Heart right ventricle (tissue), 16 donors: ENCODE results near the gene DESI2. TPM values are rescaled to one million over a fixed set of nuclear protein-coding genes. Genes with fewer than 3 reads are reported as not detected.

Experiments used
- ATAC-seq, 8 donors: fragments of 200-7000 bp; cut with Tn5 transposase; one replicate each; pipeline ENCODE4 v1.9.1; 2020; ENCODE audit warnings: mild to moderate bottlenecking in 8 of 8, moderate library complexity in 8 of 8, moderate number of reproducible peaks in 1 of 8
- DNase-seq, 2 donors: peaks; one replicate each; pipeline ENCODE4 v3.0.0-alpha.2; 2020
- H3K27ac ChIP-seq, 10 donors: fragments of 200-600 bp; sonication (generic) in 2 of 10; one replicate each; pipeline versions ENCODE4 v1.5.0 to v1.8.0; 2020 to 2022; ENCODE audit warnings: mild to moderate bottlenecking in 3 of 10
- H3K27me3 ChIP-seq, 7 donors: fragments of 200-600 bp; one replicate each; pipeline ENCODE4 v1.8.0; 2021 to 2022; ENCODE audit warnings: mild to moderate bottlenecking in 2 of 7
- H3K36me3 ChIP-seq, 9 donors: fragments of 200-600 bp; sonication (generic) in 1 of 9; one replicate each; pipeline versions ENCODE4 v1.5.0 to v1.8.0; 2020 to 2022; ENCODE audit warnings: mild to moderate bottlenecking in 2 of 9
- H3K4me1 ChIP-seq, 9 donors: fragments of 200-600 bp; sonication (generic) in 1 of 9; one replicate each; pipeline versions ENCODE4 v1.5.0 to v1.8.0; 2020 to 2022; ENCODE audit warnings: mild to moderate bottlenecking in 4 of 9
- H3K4me3 ChIP-seq, 10 donors: fragments of 200-600 bp; sonication (generic) in 2 of 10; one replicate each; pipeline versions ENCODE4 v1.5.0 to v1.8.0; 2020 to 2022; ENCODE audit warnings: mild to moderate bottlenecking in 7 of 10, moderate library complexity in 2 of 10
- H3K9me3 ChIP-seq, 11 donors: fragments of 200-600 bp in 10 of 11; sonication (generic) in 2 of 11; one replicate each; pipeline versions ENCODE4 v1.5.0 to v1.8.0; 2013 to 2022; ENCODE audit warnings: mild to moderate bottlenecking in 2 of 11, control low read depth in 1 of 11, moderate library complexity in 1 of 11
- CTCF ChIP-seq, 9 donors: fragments of 200-600 bp; sonication (generic) in 2 of 9; IDR thresholded peaks; one replicate each; pipeline versions ENCODE4 v1.5.0 to v1.8.0; 2021 to 2022; ENCODE audit warnings: antibody characterized with exemption in 9 of 9, mild to moderate bottlenecking in 5 of 9, moderate library complexity in 1 of 9
- WGBS, 2 donors: extraction: QIAGEN DNeasy Blood & Tissue Kit; methylation state at CpG; one replicate each; pipeline ENCODE4 v1.1.7; 2013; ENCODE audit warnings: inconsistent platforms in 1 of 2; 5-methylcytosine and 5-hydroxymethylcytosine counted together
- intact Hi-C, 10 donors: fragments of 100-400 bp; cut with DNase I; formaldehyde crosslinking; loops; one replicate each; pipeline versions ENCODE4 v1.11.1 to v1.14.2; 2022
- polyA plus RNA-seq, 2 donors: library from polyadenylated mRNA; stranded (reverse); fragments of 200-250 nt; gene quantifications; one replicate each; pipeline ENCODE4 v1.2.3, GENCODE V29; 2013
- total RNA-seq, 10 donors: library from RNA; stranded (reverse); fragmentation: NEBNext Ultra II Directional in 3 of 10; extraction: Animal tissue kit (Norgen Biotek cat#: 25700) in 3 of 10; gene quantifications; one replicate each; pipeline versions ENCODE4 v1.2.1 to v1.2.4, GENCODE V29; 2021 to 2023
- donor health status: Arrhythmogenic right ventricular cardiomyopathy.
- donor health status: ischemic (EF 13 %, LVEDD 7.1; RV severe dilation, severe dysfunction).
- donor health status: healthy with polysubstance abuse.
- donor health status: DM: no; HTN: yes; CAD: no.
- donor health status: DM: no; HTN: no; CAD: no.
- donor health status: ischemic (EF 25% LVEDD 6.9; RV normal size, moderate dysfunction).
- donor health status: ischemic (EF 25% LVEDD 5.7; RV mildly dilated, moderate dysfunction).
- donor health status: healthy.
- donor health status: DM: yes; HTN: yes; CAD: no.
- donor health status: Ischemic cardiomyopathy.
- donor health status: ischemic (EF 35%, LVEDD 5.7; RV mildly dilated, moderate dysfunction).
- donor health status: nonischemic (EF 11% LVEDD 7.7; RV severe dilation, severe dysfunction).
- donor health status: DM: yes; HTN: yes; CAD: no.
- donor health status: PGD.
- donor health status: ischemic (EF 29% LVEDD 5.4; RV normal size, mild dysfunction).
- donor health status: nonischemic (EF 23%, LVEDD 6.1; RV moderate dilation, normal function).

Gene DESI2
- total and polyA plus RNA-seq, 12 donors = 11.7 to 24.0 (median 20.5) TPM

GRCh38 chr1:244757091-244757939 lies 104.4 kb downstream of the DESI2 start:
- TF ChIP-seq CTCF (IDR thresholded peaks at IDR 0.05) = no peak
- no peak for DNase-seq
- peaks cover 0 to under 1% (median 0%) of the 10 kb centered on the region in 11 donors for H3K9me3 ChIP-seq
- H3K4me1 ChIP-seq = peaks cover 0 to 2% (median 0%) of the 10 kb centered on the region in 9 donors
- no peaks in the 10 kb centered on the region for H3K36me3 ChIP-seq
- no peak overlapping the region for H3K27ac ChIP-seq
- no peak overlapping the region for H3K4me3 ChIP-seq
- no peaks in the 10 kb centered on the region for H3K27me3 ChIP-seq
- intact Hi-C loops = no loop called here
- ATAC-seq = no peak
- 88% methylated on average over 15 of the region's 15 CpGs for WGBS, 2 donors

Other genes starting within 250 kb of the DESI2 start
- gene ADSS2, start 201.2 kb upstream of the DESI2 start, total RNA-seq = 10 to 100 TPM in 1 of 10 donors, 1 to 10 TPM in 9; 4.5 to 16.2 (median 7.0) TPM
- gene ADSS2, start 201.2 kb upstream of the DESI2 start, polyA plus RNA-seq = 1 to 10 TPM; 8.6 to 9.6 TPM
- under 1 TPM in 9 of 10 donors, not detected in 1; 0.15 to 0.83 (median 0.28) TPM for gene CATSPERE, start 191.9 kb upstream of the DESI2 start, total RNA-seq
- under 1 TPM; 0.07 to 0.15 TPM for gene CATSPERE, start 191.9 kb upstream of the DESI2 start, polyA plus RNA-seq
- gene COX20, start 182.5 kb downstream of the DESI2 start, total RNA-seq = 10 to 100 TPM; 56.6 to 94.1 (median 64.4) TPM
- gene COX20, start 182.5 kb downstream of the DESI2 start, polyA plus RNA-seq = 100 to 1,000 TPM in 1 of 2 donors, 10 to 100 TPM in 1; 59.1 to 139 TPM
- gene HNRNPU, start 211.4 kb downstream of the DESI2 start, total RNA-seq = 100 to 1,000 TPM; 158 to 200 (median 175) TPM
- 100 to 1,000 TPM in 1 of 2 donors, 10 to 100 TPM in 1; 91.0 to 107 TPM for gene HNRNPU, start 211.4 kb downstream of the DESI2 start, polyA plus RNA-seq